CD4-positive, CD25-positive, alpha-beta regulatory T cell (primary cell): Measurements from ENCODE around the gene UFD1. TPM values are rescaled to one million over a fixed set of nuclear protein-coding genes. Genes with fewer than 3 reads are reported as not detected.

ENCODE experiments used
- ATAC-seq, 2 donors: fragments of 150-1000 bp; cut with Tn5 transposase; one replicate each; pipeline ENCODE4 v1.10.0; 2021; ENCODE audit warnings: low read depth in 2 of 2, moderate number of reproducible peaks in 2 of 2, moderate library complexity in 1 of 2
- DNase-seq, 3 donors: peaks; one replicate each; pipeline versions ENCODE4 v3.0.0 to v3.0.0-alpha.2; 2012 to 2022; ENCODE audit warnings: mixed read lengths in 1 of 3
- H3K27ac ChIP-seq: one replicate; pipeline ENCODE4 v1.7.0; 2013; ENCODE audit warnings: mild to moderate bottlenecking, low read length; ENCODE audit not compliant: insufficient read depth, poor library complexity, severe bottlenecking
- H3K27me3 ChIP-seq: one replicate; pipeline ENCODE4 v1.7.0; 2013; ENCODE audit warnings: low read length; ENCODE audit not compliant: control insufficient read depth, insufficient read depth
- H3K36me3 ChIP-seq: one replicate; pipeline ENCODE4 v1.7.0; 2013; ENCODE audit warnings: mild to moderate bottlenecking, low read length, moderate library complexity; ENCODE audit not compliant: control insufficient read depth, insufficient read depth
- H3K4me1 ChIP-seq: 2 replicates; pipeline ENCODE4 v1.7.0; 2013; ENCODE audit warnings: mild to moderate bottlenecking, low read length; ENCODE audit not compliant: insufficient read depth, control insufficient read depth, poor library complexity, severe bottlenecking
- H3K4me3 ChIP-seq: one replicate; pipeline ENCODE4 v1.7.0; 2013; ENCODE audit warnings: low read depth, mild to moderate bottlenecking, low read length, moderate library complexity
- H3K9me3 ChIP-seq, 2 experiments: 1 replicate in 1 of 2; 2 replicates in 1 of 2; pipeline ENCODE4 v1.7.0; 2013; ENCODE audit warnings: low read length in 2 of 2, mild to moderate bottlenecking in 1 of 2, moderate library complexity in 1 of 2; ENCODE audit not compliant: control insufficient read depth in 2 of 2
- H3K27ac Mint-ChIP-seq, 3 donors: one replicate each; pipeline ENCODE4 v1.8.0; 2020 to 2022; ENCODE audit warnings: mild to moderate bottlenecking in 3 of 3, mixed read lengths in 3 of 3, moderate library complexity in 2 of 3
- H3K27me3 Mint-ChIP-seq: one replicate; pipeline ENCODE4 v1.8.0; 2022; ENCODE audit warnings: mild to moderate bottlenecking, mixed read lengths
- H3K36me3 Mint-ChIP-seq: one replicate; pipeline ENCODE4 v1.8.0; 2020; ENCODE audit warnings: mixed read lengths
- H3K4me1 Mint-ChIP-seq, 4 donors: one replicate each; pipeline ENCODE4 v1.8.0; 2020 to 2022; ENCODE audit warnings: mixed read lengths in 4 of 4, mild to moderate bottlenecking in 1 of 4
- H3K4me3 Mint-ChIP-seq, 4 donors: one replicate each; pipeline ENCODE4 v1.8.0; 2020 to 2022; ENCODE audit warnings: mild to moderate bottlenecking in 4 of 4, mixed read lengths in 4 of 4, moderate library complexity in 3 of 4
- H3K9me3 Mint-ChIP-seq, 7 donors: one replicate each; pipeline ENCODE4 v1.8.0; 2020 to 2022; ENCODE audit warnings: mixed read lengths in 7 of 7, mild to moderate bottlenecking in 3 of 7, moderate library complexity in 2 of 7
- polyA plus RNA-seq, 4 donors: library from polyadenylated mRNA; unstranded; fragments of 300-500 nt; fragmentation: Illumina TruSeq; gene quantifications; one replicate each; pipeline ENCODE4 v1.2.3, GENCODE V29; 2021
- total RNA-seq: library from RNA; stranded (reverse); gene quantifications from one replicate; pipeline ENCODE4 v1.2.3, GENCODE V29; 2022

Gene UFD1, protein sequence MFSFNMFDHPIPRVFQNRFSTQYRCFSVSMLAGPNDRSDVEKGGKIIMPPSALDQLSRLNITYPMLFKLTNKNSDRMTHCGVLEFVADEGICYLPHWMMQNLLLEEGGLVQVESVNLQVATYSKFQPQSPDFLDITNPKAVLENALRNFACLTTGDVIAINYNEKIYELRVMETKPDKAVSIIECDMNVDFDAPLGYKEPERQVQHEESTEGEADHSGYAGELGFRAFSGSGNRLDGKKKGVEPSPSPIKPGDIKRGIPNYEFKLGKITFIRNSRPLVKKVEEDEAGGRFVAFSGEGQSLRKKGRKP
- 97.7 TPM for total RNA-seq
- 100 to 1,000 TPM; 113 to 146 (median 127) TPM for polyA plus RNA-seq

DNA sequence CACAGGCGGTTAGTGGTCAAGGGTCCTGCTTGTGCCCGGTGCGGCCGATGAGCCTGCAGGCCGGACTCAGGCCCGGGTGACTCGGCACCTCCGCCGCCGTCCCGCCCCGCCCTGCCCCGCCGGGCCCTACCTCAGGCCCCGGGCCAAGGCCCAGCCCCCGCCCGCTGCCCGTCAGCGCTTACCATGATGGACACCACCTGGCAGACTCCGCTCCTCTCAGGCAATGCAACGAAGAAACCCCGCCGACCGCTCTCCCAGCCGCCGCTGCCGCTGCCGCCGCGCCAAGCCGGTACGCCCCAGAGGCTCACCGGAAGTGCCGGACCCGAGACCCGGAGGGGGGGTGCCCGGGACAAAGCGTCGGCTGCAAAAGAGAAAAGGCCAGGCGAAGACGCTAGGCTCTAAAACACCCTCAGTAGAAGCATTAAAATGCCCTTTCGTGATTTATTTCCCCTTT, at the start of gene UFD1:
UFD1 (minus strand) TSS at position 293 of the 454 bp plus-strand sequence; CDS start at position 185, 108 bp downstream.
- Histone ChIP-seq H3K27ac (peak within 1 kb of the TSS; percentile 99), H3K36me3 (peaks cover 15% of the 10 kb centered on the region), H3K4me1 (peaks cover 31% of the 10 kb centered on the region), H3K9me3 (no peaks in the 10 kb centered on the region), H3K4me3 (peak within 1 kb of the TSS; percentile 99), H3K27me3 (no peaks in the 10 kb centered on the region)
- Mint-ChIP-seq H3K4me3 (peak within 1 kb of the TSS; percentile 95 to 100 (median 96)), H3K36me3 (peaks cover 6% of the 10 kb centered on the region), H3K9me3 (no peaks in the 10 kb centered on the region), H3K27ac (peak within 1 kb of the TSS; percentile 100), H3K27me3 (no peaks in the 10 kb centered on the region), H3K4me1 (peaks cover 17 to 43% (median 33%) of the 10 kb centered on the region in 4 donors)
- peak; percentile 78 to 88 (median 88) for DNase-seq
- peak; percentile 45 to 47 for ATAC-seq

DNA sequence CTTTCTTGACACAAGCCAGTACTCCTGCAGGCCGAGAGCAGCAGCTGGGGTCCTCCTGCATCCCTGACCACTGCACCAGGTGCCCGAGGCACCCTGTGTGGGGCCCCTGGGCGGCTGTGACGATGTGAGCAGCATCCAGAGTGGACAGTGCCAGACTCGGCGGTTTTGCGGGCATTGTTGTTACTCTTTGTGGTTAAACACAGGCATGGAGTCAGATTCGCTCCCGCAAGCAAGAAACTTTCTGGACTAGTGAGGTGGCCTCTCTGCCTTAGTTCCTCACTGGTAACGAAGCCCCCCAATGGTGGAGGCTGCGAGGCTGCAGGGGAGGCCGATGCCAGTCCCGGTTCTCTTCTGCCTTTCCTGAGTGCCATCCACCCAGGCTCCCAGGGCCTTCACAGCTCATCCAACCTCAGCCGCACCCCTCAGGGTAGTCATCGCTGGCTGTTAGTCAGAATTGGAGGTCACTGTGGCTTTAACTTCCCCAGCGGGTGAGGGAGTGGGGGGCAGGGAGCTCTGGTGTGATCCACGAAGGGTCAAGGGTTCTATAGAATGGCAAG, 48.9 kb upstream of the UFD1 start:
- Histone ChIP-seq H3K4me3 (no peak overlapping the region), H3K4me1 (peaks cover 18% of the 10 kb centered on the region), H3K9me3 (no peaks in the 10 kb centered on the region), H3K36me3 (no peaks in the 10 kb centered on the region), H3K27me3 (no peaks in the 10 kb centered on the region), H3K27ac (no peak overlapping the region)
- peaks cover 31% of the 10 kb centered on the region for H3K27me3 Mint-ChIP-seq
- H3K27ac Mint-ChIP-seq, result no peak overlapping the region
- no peaks in the 10 kb centered on the region for H3K9me3 Mint-ChIP-seq
- no peaks in the 10 kb centered on the region for H3K36me3 Mint-ChIP-seq
- H3K4me1 Mint-ChIP-seq, result peaks cover 0 to 14% (median 1%) of the 10 kb centered on the region in 4 donors
- H3K4me3 Mint-ChIP-seq, result no peak overlapping the region
- no peak for DNase-seq
- ATAC-seq, result no peak

DNA sequence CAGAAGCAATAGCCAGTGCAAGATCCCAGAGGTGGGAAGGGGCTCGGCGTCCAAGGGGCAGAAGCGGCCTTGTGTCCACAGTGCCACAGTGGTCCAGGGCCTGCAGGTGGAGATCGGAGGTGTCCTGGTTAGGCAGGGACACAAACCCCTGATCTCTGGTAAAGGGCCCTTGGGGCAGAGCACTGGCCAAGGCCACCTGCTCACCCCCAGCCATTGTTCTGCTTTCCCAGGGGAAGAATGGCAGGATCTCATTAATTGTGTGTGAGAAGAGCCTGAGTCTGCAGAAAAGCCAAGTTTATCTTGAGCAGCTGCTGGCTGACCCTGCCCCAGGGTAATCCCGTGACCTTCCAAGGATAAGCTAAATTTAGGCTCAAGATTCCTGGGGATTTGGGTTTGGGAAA, 48.3 kb upstream of the UFD1 start:
- no peak for ATAC-seq
- Mint-ChIP-seq H3K27me3 (peaks cover 34% of the 10 kb centered on the region), H3K36me3 (no peaks in the 10 kb centered on the region), H3K4me3 (no peak overlapping the region), H3K9me3 (no peaks in the 10 kb centered on the region), H3K4me1 (peaks cover 0 to 17% (median 3%) of the 10 kb centered on the region in 4 donors), H3K27ac (no peak overlapping the region)
- Histone ChIP-seq H3K27me3 (no peaks in the 10 kb centered on the region), H3K9me3 (no peaks in the 10 kb centered on the region), H3K4me1 (peaks cover 18% of the 10 kb centered on the region), H3K27ac (no peak overlapping the region), H3K36me3 (no peaks in the 10 kb centered on the region), H3K4me3 (no peak overlapping the region)
- no peak for DNase-seq

DNA sequence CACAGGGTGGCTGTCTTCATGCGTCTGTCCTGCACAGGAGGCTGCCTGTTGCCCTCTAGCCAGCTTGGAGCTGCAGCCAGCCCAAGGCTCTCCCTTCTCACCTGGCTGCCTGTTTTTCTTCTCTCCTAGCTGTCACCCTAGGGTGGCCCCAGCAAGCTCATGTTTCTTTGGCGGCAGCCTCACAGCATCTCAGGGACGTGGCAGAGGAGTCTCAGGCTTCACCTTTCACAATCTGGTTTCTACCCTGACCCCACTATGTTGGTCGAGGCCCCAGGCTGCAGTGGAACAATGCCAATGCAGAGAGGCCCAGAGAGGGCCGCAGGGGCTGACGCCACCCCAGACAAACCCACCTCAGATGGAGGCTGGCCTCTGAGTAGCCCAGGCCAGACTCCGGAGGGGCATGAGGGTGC, 47.7 kb upstream of the UFD1 start:
- H3K4me1 ChIP-seq, result peaks cover 18% of the 10 kb centered on the region
- Mint-ChIP-seq H3K9me3 (no peaks in the 10 kb centered on the region), H3K4me3 (no peak overlapping the region), H3K27ac (no peak overlapping the region), H3K4me1 (peaks cover 0 to 17% (median 3%) of the 10 kb centered on the region in 4 donors), H3K27me3 (peaks cover 34% of the 10 kb centered on the region), H3K36me3 (no peaks in the 10 kb centered on the region)
- no peaks in the 10 kb centered on the region for H3K27me3 ChIP-seq
- H3K9me3 ChIP-seq, result no peaks in the 10 kb centered on the region
- H3K36me3 ChIP-seq, result no peaks in the 10 kb centered on the region
- no peak overlapping the region for H3K27ac ChIP-seq
- no peak overlapping the region for H3K4me3 ChIP-seq
- ATAC-seq (no peak), DNase-seq (no peak)

DNA sequence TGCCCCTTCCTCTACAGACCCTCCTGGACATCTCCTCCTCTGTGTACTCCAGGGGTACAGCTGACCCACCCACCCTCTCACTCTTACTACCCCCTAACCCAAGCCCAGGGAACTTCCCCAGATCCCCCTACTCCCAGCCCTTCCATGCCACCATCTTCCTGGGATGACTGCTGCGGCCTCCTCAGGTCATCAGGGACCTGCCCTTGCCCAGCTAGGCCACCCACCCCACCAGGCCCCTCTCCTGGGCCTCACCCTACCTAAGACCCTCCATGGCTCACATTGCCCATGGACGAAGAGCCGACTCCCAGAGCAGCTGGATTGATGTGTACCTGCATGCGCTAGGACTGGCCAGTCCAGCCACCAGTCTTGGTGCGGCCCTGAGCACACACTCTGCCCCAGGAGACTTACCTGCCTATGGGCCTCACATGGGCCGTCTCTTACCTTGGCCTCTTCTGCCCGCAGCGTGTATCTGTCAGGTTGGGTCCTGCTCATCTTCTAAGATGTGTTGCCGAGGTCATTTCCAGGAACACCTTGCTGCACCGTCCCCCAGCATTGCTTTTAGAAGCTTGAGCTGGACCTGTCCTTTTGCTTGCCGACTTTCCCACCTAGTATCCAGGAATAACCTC, 47.2 kb upstream of the UFD1 start:
- Mint-ChIP-seq H3K36me3 (no peaks in the 10 kb centered on the region), H3K4me3 (peak overlapping the region in 2 of 4 donors; percentile 16 to 56), H3K4me1 (peaks cover 0 to 17% (median 3%) of the 10 kb centered on the region in 4 donors), H3K27ac (no peak overlapping the region), H3K27me3 (peaks cover 33% of the 10 kb centered on the region), H3K9me3 (no peaks in the 10 kb centered on the region)
- Histone ChIP-seq H3K4me1 (peaks cover 18% of the 10 kb centered on the region), H3K9me3 (no peaks in the 10 kb centered on the region), H3K4me3 (no peak overlapping the region), H3K27me3 (no peaks in the 10 kb centered on the region), H3K36me3 (no peaks in the 10 kb centered on the region), H3K27ac (no peak overlapping the region)
- ATAC-seq, result no peak
- no peak for DNase-seq

DNA sequence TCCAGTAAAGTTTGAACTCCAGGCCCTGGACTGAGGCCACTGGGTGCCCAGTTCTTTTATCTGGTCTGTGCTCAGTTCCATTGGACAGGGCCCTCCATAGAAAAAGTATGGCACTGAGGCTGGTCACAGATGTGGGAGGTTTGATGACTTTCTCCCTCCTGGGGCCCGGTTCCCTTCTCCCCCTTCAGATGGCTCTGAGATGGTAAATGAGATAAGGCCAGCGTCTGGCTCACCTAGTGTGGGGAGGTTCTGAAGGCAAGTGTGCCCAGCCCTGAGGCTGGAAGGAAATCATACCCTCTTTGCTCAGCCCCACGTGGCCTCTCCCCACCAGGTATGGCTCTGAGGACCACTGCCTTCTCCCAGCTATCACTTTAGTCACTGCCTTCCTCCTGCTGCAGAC, 46.7 kb upstream of the UFD1 start:
- H3K36me3 ChIP-seq, result no peaks in the 10 kb centered on the region
- DNase-seq, result no peak
- H3K4me3 Mint-ChIP-seq, result peak overlapping the region in 2 of 4 donors; percentile 16 to 56
- H3K4me3 ChIP-seq, result no peak overlapping the region
- ATAC-seq, result no peak
- H3K9me3 ChIP-seq, result no peaks in the 10 kb centered on the region
- peaks cover 18% of the 10 kb centered on the region for H3K4me1 ChIP-seq
- no peaks in the 10 kb centered on the region for H3K27me3 ChIP-seq
- H3K4me1 Mint-ChIP-seq, result peaks cover 0 to 17% (median 3%) of the 10 kb centered on the region in 4 donors
- H3K27ac ChIP-seq, result no peak overlapping the region
- H3K27ac Mint-ChIP-seq, result no peak overlapping the region
- H3K9me3 Mint-ChIP-seq, result no peaks in the 10 kb centered on the region
- no peaks in the 10 kb centered on the region for H3K36me3 Mint-ChIP-seq
- peaks cover 27% of the 10 kb centered on the region for H3K27me3 Mint-ChIP-seq

DNA sequence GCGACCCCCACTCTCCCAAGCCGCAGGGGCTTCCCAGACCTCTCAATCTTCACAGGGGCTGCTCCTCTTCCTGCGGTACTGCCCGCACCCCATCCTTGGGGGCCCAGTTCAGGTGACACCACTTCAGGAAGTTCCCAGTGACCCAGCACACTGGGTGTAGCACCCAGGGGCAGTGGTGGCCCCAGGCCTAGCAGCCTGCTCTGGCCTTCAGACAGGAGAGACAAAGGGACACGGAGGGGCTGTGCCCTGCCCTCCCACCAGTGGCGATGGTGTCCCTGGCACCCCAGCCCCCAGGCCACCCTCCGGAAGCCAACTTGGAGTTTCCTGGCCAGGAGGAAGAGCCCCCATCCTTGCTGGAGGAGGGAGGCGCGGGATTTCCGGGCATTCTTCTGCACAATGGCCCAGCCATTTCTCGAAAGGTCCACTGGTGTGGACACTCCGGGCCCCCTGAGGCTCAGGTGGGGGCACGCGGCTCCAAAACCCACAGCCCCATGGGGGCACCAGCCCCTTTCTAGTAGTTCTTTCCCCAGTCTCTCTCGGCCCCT, 46.2 kb upstream of the UFD1 start:
- no peak overlapping the region for H3K27ac ChIP-seq
- no peaks in the 10 kb centered on the region for H3K9me3 Mint-ChIP-seq
- no peak overlapping the region for H3K4me3 Mint-ChIP-seq
- DNase-seq (no peak), ATAC-seq (no peak)
- H3K4me3 ChIP-seq, result no peak overlapping the region
- H3K27me3 ChIP-seq, result no peaks in the 10 kb centered on the region
- H3K36me3 ChIP-seq, result no peaks in the 10 kb centered on the region
- no peaks in the 10 kb centered on the region for H3K36me3 Mint-ChIP-seq
- peaks cover 23% of the 10 kb centered on the region for H3K27me3 Mint-ChIP-seq
- H3K4me1 Mint-ChIP-seq, result peaks cover 0 to 17% (median 3%) of the 10 kb centered on the region in 4 donors
- H3K27ac Mint-ChIP-seq, result no peak overlapping the region
- H3K9me3 ChIP-seq, result no peaks in the 10 kb centered on the region
- peaks cover 18% of the 10 kb centered on the region for H3K4me1 ChIP-seq
